KBM-7 (cell line): ENCODE measurements around the gene LRRD1.
"Not testable (repeated sequence)": the region's sequence is repeated elsewhere in the genome, so short reads cannot be mapped to it uniquely, and the experiment has no call there.

ENCODE experiments used
- DNase-seq: peaks from one replicate; pipeline ENCODE4 v3.0.0-alpha.2; 2015
- in situ Hi-C: fragments of 300-500 bp; cut with MboI; formaldehyde crosslinking; loops from 2 replicates; pipeline ENCODE4 v1.14.3; 2020; ENCODE audit warnings: low sequenced_read_pairs, low pct_unique_long_range_greater_than_20kb, mixed read lengths

The LRRD1 gene

GRCh38 chr7:92143192-92143880 is 35.6 kb downstream of the LRRD1 start:
- DNase-seq, in situ Hi-C loops: not testable (repeated sequence)

- in situ Hi-C loops, DNase-seq: not testable (repeated sequence)
Measured at GRCh38 chr7:92142791-92143190, 36.2 kb downstream of the LRRD1 start.

- in situ Hi-C loops, result no loop called here
- no peak for DNase-seq
Measured at GRCh38 chr7:92141161-92141560, 37.8 kb downstream of the LRRD1 start.

- in situ Hi-C loops, result no loop called here
- DNase-seq, result peak; percentile 38
Measured at GRCh38 chr7:92137557-92137956, 41.4 kb downstream of the LRRD1 start.

- DNase-seq, result no peak
- in situ Hi-C loops, result no loop called here
Measured at GRCh38 chr7:92135052-92135889, 43.7 kb downstream of the LRRD1 start.

GRCh38 chr7:92134271-92135051 is 44.5 kb downstream of the LRRD1 start, which contains the start of gene CYP51A1:
TSS of gene CYP51A1 (minus strand) at chr7:92134477. CDS start at chr7:92134364, 113 bp downstream.
- in situ Hi-C loops, result no loop called here
- peak; percentile 93 for DNase-seq

GRCh38 chr7:92133737-92134270 is 45.1 kb downstream of the LRRD1 start:
- in situ Hi-C loops, result no loop called here
- peak; percentile 78 for DNase-seq

GRCh38 chr7:92133133-92133736 is 45.7 kb downstream of the LRRD1 start:
- in situ Hi-C loops, result no loop called here

GRCh38 chr7:92131764-92132330 is 47.1 kb downstream of the LRRD1 start:
- no peak for DNase-seq
- in situ Hi-C loops, result no loop called here

More at GRCh38 chr7:92133133-92133736, 45.7 kb downstream of the LRRD1 start:
- DNase-seq, result no peak

GRCh38 chr7:92131093-92131492 is 47.8 kb downstream of the LRRD1 start:
- in situ Hi-C loops, result no loop called here
- no peak for DNase-seq

- in situ Hi-C loops, result no loop called here
- DNase-seq, result no peak
Measured at GRCh38 chr7:92121681-92122080, 57.3 kb downstream of the LRRD1 start.

- in situ Hi-C loops, result no loop called here
- no peak for DNase-seq
Measured at GRCh38 chr7:92119213-92119759, 59.7 kb downstream of the LRRD1 start.

- in situ Hi-C loops, result no loop called here
- no peak for DNase-seq
Measured at GRCh38 chr7:92116949-92117348, 62.0 kb downstream of the LRRD1 start.

GRCh38 chr7:92115821-92116220 is 63.1 kb downstream of the LRRD1 start:
- DNase-seq, result no peak
- in situ Hi-C loops, result no loop called here

GRCh38 chr7:92110857-92111256 is 68.1 kb downstream of the LRRD1 start:
- in situ Hi-C loops, result no loop called here
- DNase-seq, result no peak

- no peak for DNase-seq
- in situ Hi-C loops, result no loop called here
Measured at GRCh38 chr7:92108821-92109220, 70.1 kb downstream of the LRRD1 start.

- DNase-seq, in situ Hi-C loops: not testable (repeated sequence)
Measured at GRCh38 chr7:92102862-92103261, 76.1 kb downstream of the LRRD1 start.

- in situ Hi-C loops, result no loop called here
- no peak for DNase-seq
Measured at GRCh38 chr7:92100534-92100933, 78.4 kb downstream of the LRRD1 start.
